ENCODE data around the gene TMEM41B.

Gene TMEM41B

DNA sequence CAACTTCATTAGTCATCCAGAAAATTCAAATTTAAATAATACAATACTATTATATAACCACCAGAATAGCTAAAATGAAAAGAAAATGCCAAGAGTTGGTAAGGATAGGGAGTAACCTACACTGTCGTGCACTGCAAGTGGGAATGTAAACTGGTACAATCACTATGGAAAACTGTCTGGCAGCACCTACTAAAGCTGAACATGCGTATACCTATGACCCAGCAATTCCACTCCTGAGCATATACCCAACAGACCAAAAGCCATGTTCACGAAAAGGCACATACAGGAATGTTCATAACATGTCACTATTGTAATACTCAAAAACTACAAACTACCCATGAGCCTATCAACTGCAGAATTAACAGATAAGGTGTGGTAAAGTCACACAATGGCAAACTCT lies 81.9 kb downstream of the TMEM41B start:
- DNase-seq (ENCODE audit: low spot score in 2 of 2) (no peak), ATAC-seq (replicated peaks; ENCODE audit: extremely low read depth, poor library complexity, severe bottlenecking) (no peak)
- peaks cover 26% of the 10 kb centered on the region for H3K4me1 Mint-ChIP-seq
- no peak overlapping the region for H3K4me3 Mint-ChIP-seq
- no peaks in the 10 kb centered on the region for H3K36me3 Mint-ChIP-seq (ENCODE audit: insufficient read depth)
- H3K27ac Mint-ChIP-seq (ENCODE audit: low read depth) = no peak overlapping the region
- no peaks in the 10 kb centered on the region for H3K9me3 Mint-ChIP-seq
- H3K27me3 Mint-ChIP-seq = no peaks in the 10 kb centered on the region

- H3K4me1 Mint-ChIP-seq = peaks cover 26% of the 10 kb centered on the region
These were observed 82.6 kb downstream of the TMEM41B start for GRCh38 chr11:9231848-9232177.

More at GRCh38 chr11:9231848-9232177, 82.6 kb downstream of the TMEM41B start:
- DNase-seq (ENCODE audit: low spot score in 2 of 2) = no peak
- Mint-ChIP-seq H3K36me3 (ENCODE audit: insufficient read depth) (no peaks in the 10 kb centered on the region), H3K9me3 (no peaks in the 10 kb centered on the region), H3K27ac (ENCODE audit: low read depth) (no peak overlapping the region), H3K27me3 (no peaks in the 10 kb centered on the region), H3K4me3 (no peak overlapping the region)
- ATAC-seq (replicated peaks; ENCODE audit: extremely low read depth, poor library complexity, severe bottlenecking) = no peak
